Spleen (tissue), 11 donors: ENCODE results near the gene KLHL22. TPM values are rescaled to one million over a fixed set of nuclear protein-coding genes. Genes with fewer than 3 reads are reported as not detected.

Experiments used
- polyA plus RNA-seq, 3 donors: library from polyadenylated mRNA; stranded (reverse); fragments of 200-250 nt; gene quantifications; one replicate each; pipeline ENCODE4 v1.2.1, GENCODE V29; 2013
- small RNA-seq, 4 donors: library from RNA; depleted of rRNA; stranded (forward); fragments of <200 nt; gene quantifications; one replicate each; pipeline ENCODE3, GENCODE V24; 2016
- total RNA-seq, 7 donors: library from RNA; depleted of rRNA in 3 of 7; stranded (reverse); fragments of >200 nt in 3 of 7; fragmentation: NEBNext Ultra II Directional in 4 of 7; extraction: Animal tissue kit (Norgen Biotek cat#: 25700) in 4 of 7; gene quantifications; one replicate each; pipeline versions ENCODE4 v1.1.0 to v1.2.1, GENCODE V29; 2016 to 2021
- donor health status: healthy with polysubstance abuse.
- donor health status: DM: no; HTN: no; CAD: no; lungs with moderate emphysema.
- donor health status: DM: no; HTN: no; CAD: no.
- donor health status: Bipolar disorder and iron deficiency.
- donor health status: healthy.
- donor health status: DM: no; HTN: no; CAD: no.
- donor health status: DM: yes; HTN: yes; CAD: no.

The KLHL22 gene
- total and polyA plus RNA-seq, 10 donors, result 14.0 to 40.6 (median 28.6) TPM

Small RNA genes within 50 kb of the gene (small RNA-seq; reads per million reads assigned to genes)
- 0 reads per million in 4 donors for gene RF00019
- gene RN7SL812P, result 0 reads per million in 4 donors
- 0 reads per million in 4 donors for gene RNU6-225P
- 0 reads per million in 4 donors for gene RNY1P9

Other genes starting within 250 kb of the KLHL22 start
- gene RTN4R, start 227.5 kb downstream of the KLHL22 start, total RNA-seq, result 10 to 100 TPM in 2 of 7 donors, 1 to 10 TPM in 5; 4.5 to 11.8 (median 7.0) TPM
- 1 to 10 TPM; 1.5 to 6.5 (median 2.8) TPM for gene RTN4R, start 227.5 kb downstream of the KLHL22 start, polyA plus RNA-seq
- gene DGCR6L, start 175.7 kb downstream of the KLHL22 start, total RNA-seq, result 10 to 100 TPM; 25.6 to 49.9 (median 32.4) TPM
- gene DGCR6L, start 175.7 kb downstream of the KLHL22 start, polyA plus RNA-seq, result 10 to 100 TPM; 50.0 to 70.0 (median 66.1) TPM
- gene ZNF74, start 101.6 kb downstream of the KLHL22 start, total RNA-seq, result 10 to 100 TPM in 2 of 7 donors, 1 to 10 TPM in 5; 6.2 to 11.7 (median 7.7) TPM
- 1 to 10 TPM; 3.4 to 5.6 (median 3.5) TPM for gene ZNF74, start 101.6 kb downstream of the KLHL22 start, polyA plus RNA-seq
- gene SCARF2, start 58.0 kb downstream of the KLHL22 start, total RNA-seq, result 10 to 100 TPM in 5 of 7 donors, 1 to 10 TPM in 2; 7.1 to 18.0 (median 10.6) TPM
- 1 to 10 TPM; 1.1 to 3.0 (median 1.2) TPM for gene SCARF2, start 58.0 kb downstream of the KLHL22 start, polyA plus RNA-seq
- 100 to 1,000 TPM in 4 of 7 donors, 10 to 100 TPM in 3; 76.4 to 162 (median 118) TPM for gene MED15, start 11.8 kb upstream of the KLHL22 start, total RNA-seq
- 10 to 100 TPM; 32.2 to 80.1 (median 78.3) TPM for gene MED15, start 11.8 kb upstream of the KLHL22 start, polyA plus RNA-seq